ENCODE measurements around the gene FIGNL2.
A peak's percentile ranks its signal among the peaks of the same experiment; 100 is the strongest.

Gene FIGNL2

GRCh38 chr12:51818086-51818485 is 30.4 kb downstream of the FIGNL2 start:
- H3K4me3 ChIP-seq (ENCODE audit: control insufficient read depth in 1 of 7, extremely low read depth in 1 of 7, insufficient read depth in 4 of 7, low read depth in 2 of 7, low read length in 6 of 7) = no peak overlapping the region
- WGBS (ENCODE audit: insufficient coverage) = 100% methylated on average over 1 of the region's 5 CpGs
- DNase-seq = no peak
- H3K27me3 ChIP-seq (replicated peaks in 2 of 5; ENCODE audit: control insufficient read depth in 4 of 5, insufficient read depth in 5 of 5, low read length in 4 of 5) = peaks cover 0 to 13% (median 7%) of the 10 kb centered on the region in 5 experiments
- CTCF ChIA-PET = interaction anchor here (1.2 to 5.0 kb wide), 4 partner anchors 54 to 398 kb away, joined by 4 to 46 read pairs (median 15); no protein-coding TSS in a partner anchor
- H3K27ac ChIP-seq (ENCODE audit: insufficient read depth in 1 of 2, low read depth in 1 of 2, low read length in 2 of 2, poor library complexity in 1 of 2, severe bottlenecking in 2 of 2) = no peak overlapping the region
- H3K9me3 ChIP-seq (ENCODE audit: control extremely low read depth in 1 of 5, control insufficient read depth in 4 of 5, insufficient read depth in 2 of 5, low read depth in 1 of 5, low read length in 4 of 5) = no peaks in the 10 kb centered on the region
- H3K4me1 ChIP-seq (ENCODE audit: control extremely low read depth in 1 of 4, control insufficient read depth in 4 of 4, insufficient read depth in 4 of 4, low read length in 3 of 4) = peaks cover 0 to 30% (median 26%) of the 10 kb centered on the region in 4 experiments
- no peaks in the 10 kb centered on the region for H3K36me3 ChIP-seq (ENCODE audit: control insufficient read depth in 4 of 4, insufficient read depth in 4 of 4, low read length in 3 of 4)
- POLR2A ChIA-PET = no interaction called here

DNA sequence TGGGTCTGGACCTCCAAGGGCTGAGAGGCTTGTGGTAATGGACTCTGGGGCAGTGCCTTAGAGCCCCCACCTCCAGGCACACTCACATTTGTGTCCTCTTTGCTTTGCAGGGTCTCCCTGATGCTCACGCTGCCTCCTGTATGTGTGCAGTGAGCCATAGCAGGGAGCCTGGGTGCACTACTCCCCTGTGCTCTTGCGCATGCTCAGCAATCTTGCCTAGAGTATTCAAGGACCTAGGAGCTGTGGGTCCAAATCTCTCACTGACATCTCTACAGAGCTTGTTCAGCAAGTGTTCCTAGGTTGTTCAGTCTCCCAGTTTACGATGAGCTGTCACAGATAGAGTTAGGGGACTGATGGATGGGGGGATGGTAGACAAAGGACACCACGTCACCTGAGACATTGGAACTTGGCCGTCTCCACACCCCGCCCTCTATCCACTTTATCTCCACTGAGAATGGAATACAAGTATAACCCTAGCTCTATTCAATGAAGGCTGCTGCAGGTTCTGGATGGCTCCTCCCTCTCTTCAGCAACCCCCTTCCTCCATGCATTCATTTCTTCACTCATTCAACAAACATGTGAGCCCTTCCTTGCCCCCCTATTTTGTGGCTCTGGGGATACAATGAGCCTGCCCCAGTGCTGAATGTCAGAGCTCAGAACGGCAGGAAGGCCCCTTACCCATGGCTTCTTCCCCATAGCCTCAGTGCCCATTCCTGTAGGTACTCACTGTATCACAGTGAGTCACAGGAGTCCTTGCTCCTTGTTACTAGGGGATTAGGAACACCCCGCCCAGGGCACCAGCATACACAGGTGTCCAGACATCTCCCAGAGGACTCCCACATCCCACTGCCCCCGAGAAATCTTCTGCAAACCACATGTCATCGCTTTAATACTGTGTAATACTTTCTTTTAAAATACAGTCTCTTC is 31.2 kb downstream of the FIGNL2 start:
- ChIA-PET POLR2A (no interaction called here), CTCF (interaction anchor here (1.2 to 5.0 kb wide), 5 partner anchors 14 to 397 kb away, joined by 3 to 46 read pairs (median 9); no protein-coding TSS in a partner anchor)
- Histone ChIP-seq H3K9me3 (ENCODE audit: control extremely low read depth in 1 of 5, control insufficient read depth in 4 of 5, insufficient read depth in 2 of 5, low read depth in 1 of 5, low read length in 4 of 5) (no peaks in the 10 kb centered on the region), H3K4me3 (ENCODE audit: control insufficient read depth in 1 of 7, extremely low read depth in 1 of 7, insufficient read depth in 4 of 7, low read depth in 2 of 7, low read length in 6 of 7) (no peak overlapping the region), H3K36me3 (ENCODE audit: control insufficient read depth in 4 of 4, insufficient read depth in 4 of 4, low read length in 3 of 4) (no peaks in the 10 kb centered on the region), H3K27ac (ENCODE audit: insufficient read depth in 1 of 2, low read depth in 1 of 2, low read length in 2 of 2, poor library complexity in 1 of 2, severe bottlenecking in 2 of 2) (no peak overlapping the region), H3K27me3 (replicated peaks in 2 of 5; ENCODE audit: control insufficient read depth in 4 of 5, insufficient read depth in 5 of 5, low read length in 4 of 5) (peaks cover 0 to 13% (median 7%) of the 10 kb centered on the region in 5 experiments), H3K4me1 (ENCODE audit: control extremely low read depth in 1 of 4, control insufficient read depth in 4 of 4, insufficient read depth in 4 of 4, low read length in 3 of 4) (peaks cover 0 to 27% (median 22%) of the 10 kb centered on the region in 4 experiments)
- WGBS (ENCODE audit: insufficient coverage) = 100% methylated on average over 6 of the region's 10 CpGs
- no peak for DNase-seq

DNA sequence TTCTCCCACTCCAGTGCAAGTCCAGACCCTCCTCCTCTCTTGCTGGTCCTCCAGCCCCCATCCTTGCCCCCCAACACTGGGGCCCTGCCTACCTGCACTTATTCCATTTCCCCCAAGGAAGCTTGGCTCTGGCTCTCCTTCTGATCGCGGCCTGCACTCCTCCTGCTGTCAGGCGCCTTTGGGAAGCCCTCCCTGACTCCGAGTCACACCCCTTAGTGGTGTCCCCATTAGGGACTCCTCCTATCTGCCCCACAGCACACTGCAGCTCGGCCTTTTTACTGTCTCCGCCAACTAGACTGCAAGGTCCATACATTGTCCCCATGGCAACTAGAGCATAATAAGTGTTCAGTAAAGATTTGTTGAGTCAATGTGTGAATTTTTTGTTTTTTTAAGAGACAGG is 32.9 kb downstream of the FIGNL2 start:
- ChIA-PET CTCF (interaction anchor here (0.9 to 3.9 kb wide), 4 partner anchors 9 to 283 kb away, joined by 3 to 15 read pairs (median 4); no protein-coding TSS in a partner anchor), POLR2A (interaction anchor here (1.1 kb wide), 1 partner anchor 18 kb away, joined by 3 read pairs; no protein-coding TSS in a partner anchor)
- no peak overlapping the region for H3K4me3 ChIP-seq (ENCODE audit: control insufficient read depth in 1 of 7, extremely low read depth in 1 of 7, insufficient read depth in 4 of 7, low read depth in 2 of 7, low read length in 6 of 7)
- H3K27ac ChIP-seq (ENCODE audit: insufficient read depth in 1 of 2, low read depth in 1 of 2, low read length in 2 of 2, poor library complexity in 1 of 2, severe bottlenecking in 2 of 2) = no peak overlapping the region
- peaks cover 0 to 13% (median 7%) of the 10 kb centered on the region in 5 experiments for H3K27me3 ChIP-seq (replicated peaks in 2 of 5; ENCODE audit: control insufficient read depth in 4 of 5, insufficient read depth in 5 of 5, low read length in 4 of 5)
- no peak for DNase-seq
- peaks cover 0 to 22% (median 17%) of the 10 kb centered on the region in 4 experiments for H3K4me1 ChIP-seq (ENCODE audit: control extremely low read depth in 1 of 4, control insufficient read depth in 4 of 4, insufficient read depth in 4 of 4, low read length in 3 of 4)
- WGBS (ENCODE audit: insufficient coverage) = no CpG with 5 or more reads among the region's 6 CpGs
- no peaks in the 10 kb centered on the region for H3K9me3 ChIP-seq (ENCODE audit: control extremely low read depth in 1 of 5, control insufficient read depth in 4 of 5, insufficient read depth in 2 of 5, low read depth in 1 of 5, low read length in 4 of 5)
- no peaks in the 10 kb centered on the region for H3K36me3 ChIP-seq (ENCODE audit: control insufficient read depth in 4 of 4, insufficient read depth in 4 of 4, low read length in 3 of 4)

GRCh38 chr12:51814311-51815088 is 34.0 kb downstream of the FIGNL2 start:
- Histone ChIP-seq H3K27ac (ENCODE audit: insufficient read depth in 1 of 2, low read depth in 1 of 2, low read length in 2 of 2, poor library complexity in 1 of 2, severe bottlenecking in 2 of 2) (no peak overlapping the region), H3K4me3 (ENCODE audit: control insufficient read depth in 1 of 7, extremely low read depth in 1 of 7, insufficient read depth in 4 of 7, low read depth in 2 of 7, low read length in 6 of 7) (peak overlapping the region; percentile 31 to 72 (median 56)), H3K9me3 (ENCODE audit: control extremely low read depth in 1 of 5, control insufficient read depth in 4 of 5, insufficient read depth in 2 of 5, low read depth in 1 of 5, low read length in 4 of 5) (no peaks in the 10 kb centered on the region), H3K27me3 (replicated peaks in 2 of 5; ENCODE audit: control insufficient read depth in 4 of 5, insufficient read depth in 5 of 5, low read length in 4 of 5) (peaks cover 0 to 13% (median 7%) of the 10 kb centered on the region in 5 experiments), H3K4me1 (ENCODE audit: control extremely low read depth in 1 of 4, control insufficient read depth in 4 of 4, insufficient read depth in 4 of 4, low read length in 3 of 4) (peaks cover 0 to 11% (median 8%) of the 10 kb centered on the region in 4 experiments), H3K36me3 (ENCODE audit: control insufficient read depth in 4 of 4, insufficient read depth in 4 of 4, low read length in 3 of 4) (no peaks in the 10 kb centered on the region)
- POLR2A ChIA-PET = interaction anchor here (0.6 to 1.1 kb wide), 2 partner anchors 19 to 49 kb away, joined by 3 to 4 read pairs; no protein-coding TSS in a partner anchor
- CTCF ChIA-PET = interaction anchor here (0.8 to 3.9 kb wide), 12 partner anchors 10 to 395 kb away, joined by 3 to 15 read pairs (median 4); no protein-coding TSS in a partner anchor
- DNase-seq = peak; percentile 70 to 78 (median 76)
- 4% methylated on average over 84 of the region's 100 CpGs for WGBS (ENCODE audit: insufficient coverage)

DNA sequence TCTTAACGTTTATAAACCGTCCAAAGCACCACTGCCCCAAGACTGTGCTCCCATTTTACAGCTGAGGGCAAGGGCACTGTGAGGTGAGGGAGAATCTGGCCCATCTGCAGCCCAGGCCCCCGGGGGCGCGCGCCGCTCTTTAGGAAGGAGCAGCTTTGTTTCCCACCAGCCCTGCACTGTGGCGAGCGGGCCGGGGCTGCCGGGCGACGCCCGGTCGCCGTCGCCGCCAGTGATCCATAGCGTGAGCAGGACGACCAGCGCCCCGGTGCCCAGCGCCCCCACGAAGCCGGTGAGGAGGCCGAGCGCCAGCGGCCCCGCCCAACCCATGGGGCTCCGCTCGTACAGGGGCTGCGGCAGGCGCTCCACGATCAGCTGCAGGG is 34.6 kb downstream of the FIGNL2 start:
- no peaks in the 10 kb centered on the region for H3K9me3 ChIP-seq (ENCODE audit: control extremely low read depth in 1 of 5, control insufficient read depth in 4 of 5, insufficient read depth in 2 of 5, low read depth in 1 of 5, low read length in 4 of 5)
- H3K4me3 ChIP-seq (ENCODE audit: control insufficient read depth in 1 of 7, extremely low read depth in 1 of 7, insufficient read depth in 4 of 7, low read depth in 2 of 7, low read length in 6 of 7) = peak overlapping the region; percentile 1 to 72 (median 56)
- peaks cover 0 to 13% (median 7%) of the 10 kb centered on the region in 5 experiments for H3K27me3 ChIP-seq (replicated peaks in 2 of 5; ENCODE audit: control insufficient read depth in 4 of 5, insufficient read depth in 5 of 5, low read length in 4 of 5)
- H3K4me1 ChIP-seq (ENCODE audit: control extremely low read depth in 1 of 4, control insufficient read depth in 4 of 4, insufficient read depth in 4 of 4, low read length in 3 of 4) = peaks cover 0 to 11% (median 8%) of the 10 kb centered on the region in 4 experiments
- ChIA-PET POLR2A (interaction anchor here (0.6 kb wide), 1 partner anchor 50 kb away, joined by 4 read pairs; no protein-coding TSS in a partner anchor), CTCF (interaction anchor here (0.7 to 3.9 kb wide), 14 partner anchors 10 to 395 kb away, joined by 3 to 15 read pairs (median 4); no protein-coding TSS in a partner anchor)
- no peaks in the 10 kb centered on the region for H3K36me3 ChIP-seq (ENCODE audit: control insufficient read depth in 4 of 4, insufficient read depth in 4 of 4, low read length in 3 of 4)
- H3K27ac ChIP-seq (ENCODE audit: insufficient read depth in 1 of 2, low read depth in 1 of 2, low read length in 2 of 2, poor library complexity in 1 of 2, severe bottlenecking in 2 of 2) = no peak overlapping the region
- WGBS (ENCODE audit: insufficient coverage) = 9% methylated on average over 18 of the region's 34 CpGs
- DNase-seq = no peak

DNA sequence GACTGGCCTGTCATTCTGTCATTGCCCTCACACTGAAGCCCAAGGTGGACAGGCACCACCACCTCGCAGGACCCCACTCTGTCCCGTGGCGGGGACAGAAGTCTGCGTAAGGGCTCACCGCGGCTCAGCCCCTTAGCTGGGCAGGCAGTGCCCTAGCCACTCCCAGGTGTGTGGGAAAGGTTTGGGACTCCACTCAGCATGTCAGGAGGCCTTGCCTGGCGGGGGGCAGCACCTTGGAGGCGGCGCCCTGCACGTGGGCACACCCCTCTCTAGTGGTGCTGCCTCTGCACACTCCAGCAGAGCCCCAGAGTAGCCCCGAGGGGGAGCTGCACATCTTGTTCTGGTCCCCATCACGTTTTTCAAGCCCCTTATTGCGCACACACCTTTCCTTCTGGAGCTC is 35.6 kb downstream of the FIGNL2 start:
- no peak for DNase-seq
- H3K9me3 ChIP-seq (ENCODE audit: control extremely low read depth in 1 of 5, control insufficient read depth in 4 of 5, insufficient read depth in 2 of 5, low read depth in 1 of 5, low read length in 4 of 5) = no peaks in the 10 kb centered on the region
- H3K4me3 ChIP-seq (ENCODE audit: control insufficient read depth in 1 of 7, extremely low read depth in 1 of 7, insufficient read depth in 4 of 7, low read depth in 2 of 7, low read length in 6 of 7) = no peak overlapping the region
- H3K27me3 ChIP-seq (replicated peaks in 2 of 5; ENCODE audit: control insufficient read depth in 4 of 5, insufficient read depth in 5 of 5, low read length in 4 of 5) = peaks cover 0 to 13% (median 7%) of the 10 kb centered on the region in 5 experiments
- H3K27ac ChIP-seq (ENCODE audit: insufficient read depth in 1 of 2, low read depth in 1 of 2, low read length in 2 of 2, poor library complexity in 1 of 2, severe bottlenecking in 2 of 2) = no peak overlapping the region
- ChIA-PET CTCF (interaction anchor here (1.0 to 3.9 kb wide), 7 partner anchors 8 to 285 kb away, joined by 3 to 15 read pairs (median 6); no protein-coding TSS in a partner anchor), POLR2A (no interaction called here)
- H3K4me1 ChIP-seq (ENCODE audit: control extremely low read depth in 1 of 4, control insufficient read depth in 4 of 4, insufficient read depth in 4 of 4, low read length in 3 of 4) = peaks cover 0 to 11% (median 8%) of the 10 kb centered on the region in 4 experiments
- no peaks in the 10 kb centered on the region for H3K36me3 ChIP-seq (ENCODE audit: control insufficient read depth in 4 of 4, insufficient read depth in 4 of 4, low read length in 3 of 4)
- WGBS (ENCODE audit: insufficient coverage) = 84% methylated on average over 7 of the region's 13 CpGs
